Measurements from ENCODE around the gene SLC39A11. TPM values are rescaled to one million over a fixed set of nuclear protein-coding genes. Genes with fewer than 3 reads are reported as not detected.

The SLC39A11 gene
- total RNA-seq, 1 experiment from 2014 or later = 57.1 TPM

DNA sequence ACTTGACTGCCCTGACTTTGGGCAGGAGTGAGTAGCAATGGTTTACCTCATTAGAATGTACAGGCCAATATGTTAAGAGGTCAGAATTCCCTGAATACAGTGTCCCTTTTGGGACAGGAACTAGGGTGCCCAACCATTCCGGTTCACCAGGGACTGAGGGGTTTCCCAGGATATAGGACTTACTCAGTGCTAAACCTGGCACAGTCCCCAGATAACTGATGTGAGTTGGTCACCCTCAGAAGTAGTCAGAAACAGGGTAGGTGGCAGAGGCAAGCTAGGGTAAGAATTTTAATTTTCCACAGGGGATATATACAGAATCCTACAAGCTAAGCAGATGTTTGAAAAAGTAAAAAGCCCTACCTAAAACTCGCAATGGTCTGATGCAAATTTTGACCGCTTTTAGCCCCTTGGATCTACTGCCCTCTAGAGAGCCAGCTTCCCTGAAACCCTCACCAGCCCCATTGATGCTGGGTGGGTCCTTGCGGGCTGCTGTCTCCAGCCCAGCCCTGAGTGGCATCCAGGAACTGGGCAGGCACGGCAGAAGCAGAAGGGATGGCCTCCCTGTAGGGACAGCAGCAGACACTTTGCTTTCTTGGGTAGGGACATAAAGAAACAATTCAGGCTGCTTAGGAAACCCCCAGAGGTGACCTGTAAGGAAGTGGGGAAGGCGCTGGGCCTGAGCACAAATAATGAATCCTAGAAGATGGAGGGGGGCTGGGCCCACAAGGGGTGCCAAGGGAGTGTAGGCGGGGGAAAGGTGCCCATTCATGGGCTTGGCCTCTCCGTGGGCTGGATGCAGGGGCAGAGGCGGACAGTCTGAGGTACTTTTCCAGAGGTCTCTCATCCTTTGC lies 434.8 kb downstream of the SLC39A11 start:
- Histone ChIP-seq H3K9me2 (ENCODE audit: insufficient read depth) (no peaks in the 10 kb centered on the region), H3K36me3 (ENCODE audit: low read depth) (no peaks in the 10 kb centered on the region), H3K4me3 (no peak overlapping the region), H3K9me3 (ENCODE audit: insufficient read depth, low read depth) (no peaks in the 10 kb centered on the region), H3K27me3 (ENCODE audit: insufficient read depth, low read depth) (no peaks in the 10 kb centered on the region), H3K27ac (no peak overlapping the region), H3K79me2 (ENCODE audit: low read depth) (peaks cover 12% of the 10 kb centered on the region; the same call in 1 of the 2 replicates), H3K4me2 (no peak overlapping the region), H3F3A (ENCODE audit: insufficient read depth, low read depth) (peaks cover 23% of the 10 kb centered on the region), H4K20me1 (ENCODE audit: insufficient read depth) (no peaks in the 10 kb centered on the region), H2AFZ (no peak overlapping the region), H3K4me1 (replicated peaks; ENCODE audit: insufficient read depth) (peaks cover 44% of the 10 kb centered on the region)
- intact Hi-C loops (cut with micrococcal nuclease; ENCODE audit: unreplicated experiment) = loop anchor here (1.0 kb wide), 1 partner anchor 97 kb away; no protein-coding TSS in a partner anchor
- no peak for TF ChIP-seq EZH2 (IDR thresholded peaks at IDR 0.05; ENCODE audit: low read depth)
- TF ChIP-seq, protein P1, sequence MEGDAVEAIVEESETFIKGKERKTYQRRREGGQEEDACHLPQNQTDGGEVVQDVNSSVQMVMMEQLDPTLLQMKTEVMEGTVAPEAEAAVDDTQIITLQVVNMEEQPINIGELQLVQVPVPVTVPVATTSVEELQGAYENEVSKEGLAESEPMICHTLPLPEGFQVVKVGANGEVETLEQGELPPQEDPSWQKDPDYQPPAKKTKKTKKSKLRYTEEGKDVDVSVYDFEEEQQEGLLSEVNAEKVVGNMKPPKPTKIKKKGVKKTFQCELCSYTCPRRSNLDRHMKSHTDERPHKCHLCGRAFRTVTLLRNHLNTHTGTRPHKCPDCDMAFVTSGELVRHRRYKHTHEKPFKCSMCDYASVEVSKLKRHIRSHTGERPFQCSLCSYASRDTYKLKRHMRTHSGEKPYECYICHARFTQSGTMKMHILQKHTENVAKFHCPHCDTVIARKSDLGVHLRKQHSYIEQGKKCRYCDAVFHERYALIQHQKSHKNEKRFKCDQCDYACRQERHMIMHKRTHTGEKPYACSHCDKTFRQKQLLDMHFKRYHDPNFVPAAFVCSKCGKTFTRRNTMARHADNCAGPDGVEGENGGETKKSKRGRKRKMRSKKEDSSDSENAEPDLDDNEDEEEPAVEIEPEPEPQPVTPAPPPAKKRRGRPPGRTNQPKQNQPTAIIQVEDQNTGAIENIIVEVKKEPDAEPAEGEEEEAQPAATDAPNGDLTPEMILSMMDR (conservative IDR thresholded peaks at IDR 0.05) = peak; percentile 34
- CTCF ChIA-PET = interaction anchor here (0.6 kb wide), 1 partner anchor 625 kb away, joined by 4 read pairs; no protein-coding TSS in a partner anchor
- peak in 1 of 2 experiments; percentile 31 for DNase-seq
- POLR2A ChIA-PET (ENCODE audit: unreplicated experiment) = no interaction called here
- BruUV-seq (replicated peaks) = no TSS peak

DNA sequence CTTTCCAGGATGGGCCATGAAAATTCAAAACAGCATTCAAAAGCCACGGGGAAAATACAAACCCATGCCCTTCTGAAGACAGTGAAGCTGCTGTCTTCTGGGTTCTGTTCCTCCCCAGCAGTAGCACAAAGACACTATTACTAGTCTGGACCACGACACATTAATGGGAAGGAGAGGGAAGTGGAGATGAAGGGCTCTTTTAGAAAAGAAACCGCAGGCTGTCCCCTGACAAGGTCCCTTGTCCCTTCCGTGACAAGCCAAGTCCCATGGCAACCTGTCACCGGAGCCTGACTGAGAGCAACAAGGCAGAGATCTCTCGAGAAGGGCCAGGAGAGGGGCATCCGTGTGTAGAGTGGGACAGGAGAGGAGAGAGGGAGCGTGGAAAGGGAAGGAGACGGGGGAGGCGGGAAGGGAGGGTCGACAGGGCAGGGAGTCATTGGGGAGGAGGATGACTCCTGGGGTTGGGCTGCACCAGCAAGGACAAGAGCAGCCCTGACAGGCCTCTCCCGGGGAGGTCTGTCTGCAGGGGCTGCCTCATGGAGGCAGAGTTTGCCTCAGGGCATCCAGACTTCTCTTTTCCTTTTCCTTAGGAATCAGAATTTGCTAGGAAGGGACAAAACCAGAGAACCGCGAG lies 436.2 kb downstream of the SLC39A11 start:
- BruUV-seq (replicated peaks) = no TSS peak
- no peaks in the 10 kb centered on the region for H4K20me1 ChIP-seq (ENCODE audit: insufficient read depth)
- no peak overlapping the region for H2AFZ ChIP-seq
- no peaks in the 10 kb centered on the region for H3K36me3 ChIP-seq (ENCODE audit: low read depth)
- H3K4me3 ChIP-seq = no peak overlapping the region
- H3K9me3 ChIP-seq (ENCODE audit: insufficient read depth, low read depth) = no peaks in the 10 kb centered on the region
- no peak overlapping the region for H3K27ac ChIP-seq
- peaks cover 14% of the 10 kb centered on the region for H3F3A ChIP-seq (ENCODE audit: insufficient read depth, low read depth)
- peaks cover 29% of the 10 kb centered on the region for H3K4me1 ChIP-seq (replicated peaks; ENCODE audit: insufficient read depth)
- H3K9me2 ChIP-seq (ENCODE audit: insufficient read depth) = no peaks in the 10 kb centered on the region
- no peak overlapping the region for H3K4me2 ChIP-seq
- ChIA-PET POLR2A (ENCODE audit: unreplicated experiment) (no interaction called here), CTCF (no interaction called here)
- intact Hi-C loops (cut with micrococcal nuclease; ENCODE audit: unreplicated experiment) = no loop called here
- no peaks in the 10 kb centered on the region for H3K27me3 ChIP-seq (ENCODE audit: insufficient read depth, low read depth)
- no peak for DNase-seq
- TF ChIP-seq, protein P1 (conservative IDR thresholded peaks at IDR 0.05) = no peak
- TF ChIP-seq EZH2 (IDR thresholded peaks at IDR 0.05; ENCODE audit: low read depth) = no peak
- peaks cover 12% of the 10 kb centered on the region; the same call in 1 of the 2 replicates for H3K79me2 ChIP-seq (ENCODE audit: low read depth)

GRCh38 chr17:72654706-72655105 lies 437.8 kb downstream of the SLC39A11 start:
- Histone ChIP-seq H4K20me1 (ENCODE audit: insufficient read depth) (no peaks in the 10 kb centered on the region), H3K36me3 (ENCODE audit: low read depth) (no peaks in the 10 kb centered on the region), H3K4me1 (replicated peaks; ENCODE audit: insufficient read depth) (peaks cover 19% of the 10 kb centered on the region; the same call in 1 of the 2 replicates), H3K27ac (no peak overlapping the region), H3K79me2 (ENCODE audit: low read depth) (no peaks in the 10 kb centered on the region), H3K4me2 (no peak overlapping the region), H3K4me3 (no peak overlapping the region), H2AFZ (no peak overlapping the region), H3K27me3 (ENCODE audit: insufficient read depth, low read depth) (no peaks in the 10 kb centered on the region), H3F3A (ENCODE audit: insufficient read depth, low read depth) (no peaks in the 10 kb centered on the region), H3K9me2 (ENCODE audit: insufficient read depth) (no peaks in the 10 kb centered on the region; the same call in 1 of the 2 replicates), H3K9me3 (ENCODE audit: insufficient read depth, low read depth) (no peaks in the 10 kb centered on the region)
- intact Hi-C loops (cut with micrococcal nuclease; ENCODE audit: unreplicated experiment) = no loop called here
- ChIA-PET CTCF (no interaction called here), POLR2A (ENCODE audit: unreplicated experiment) (no interaction called here)
- no peak for DNase-seq
- no TSS peak for BruUV-seq (replicated peaks)
- TF ChIP-seq, protein P1 (conservative IDR thresholded peaks at IDR 0.05) = no peak

Measured in PC-9 (cell line).